GM12878 (cell line): ENCODE data around the gene CASP8AP2. TPM values are rescaled to one million over a fixed set of nuclear protein-coding genes. Genes with fewer than 3 reads are reported as not detected.

Source experiments
- ATAC-seq: fragments of 200-7000 bp; cut with Tn5 transposase; 3 replicates; pipeline ENCODE4 v1.9.1; 2020; ENCODE audit warnings: mild to moderate bottlenecking, moderate library complexity
- BruUV-seq: library from RNA; stranded (reverse); fragments of 400-500 nt; replicated peaks from 2 replicates; lab custom pipeline; 2021; lab: Mats Ljungman, UMichigan
- CTCF ChIA-PET: fragments of 300-600 bp; sonication (Branson Sonifier 250); formaldehyde crosslinking; extraction: SDS; loops from one replicate; lab custom pipeline; 2021; ENCODE audit warnings: inconsistent platforms; lab: Yijun Ruan, JAX
- POLR2A ChIA-PET: fragments of 350-600 bp; formaldehyde crosslinking; extraction: SDS; loops from one replicate; lab custom pipeline; 2021; ENCODE audit warnings: inconsistent platforms; lab: Charles Lee
- RAD21 ChIA-PET: fragments of 300-600 bp; sonication (Branson Sonifier 250); formaldehyde crosslinking; loops from one replicate; lab custom pipeline; 2023; ENCODE audit warnings: antibody characterized with exemption; ENCODE audit not compliant: unreplicated experiment; lab: Charles Lee
- SMC1A ChIA-PET: fragments of 300-600 bp; sonication (Branson Sonifier 250); formaldehyde crosslinking; loops from one replicate; lab custom pipeline; 2023; ENCODE audit not compliant: unreplicated experiment, uncharacterized antibody; lab: Charles Lee
- DNase-seq: peaks from one replicate; pipeline ENCODE4 v3.0.0-alpha.2; 2011; ENCODE audit warnings: low read depth, low spot score
- FAIRE-seq: peaks from 3 replicates; lab custom pipeline; 2011; peaks lifted over from hg19 to GRCh38; lab: Jason Lieb, UNC
- H2AFZ ChIP-seq: 2 replicates; pipeline ENCODE4 v1.6.0; 2011; ENCODE audit warnings: low read depth, low read length, control low read depth; ENCODE audit not compliant: control insufficient read depth
- H3K27ac ChIP-seq: 2 replicates; pipeline ENCODE4 v1.5.1; 2011; ENCODE audit warnings: control low read depth; ENCODE audit not compliant: control insufficient read depth, insufficient read depth
- H3K27me3 ChIP-seq, 2 experiments: replicated peaks in 1 of 2; 2 replicates each; pipeline versions ENCODE4 v1.6.0 to v1.6.1; 2011; ENCODE audit warnings: low read length in 1 of 2; ENCODE audit not compliant: control insufficient read depth in 2 of 2, insufficient read depth in 2 of 2
- H3K36me3 ChIP-seq, 2 experiments: 2 replicates each; pipeline ENCODE4 v1.5.1; 2011; ENCODE audit warnings: low read length in 1 of 2; ENCODE audit not compliant: control insufficient read depth in 2 of 2, insufficient read depth in 2 of 2
- H3K4me1 ChIP-seq: 2 replicates; pipeline ENCODE4 v1.6.1; 2011; ENCODE audit warnings: mild to moderate bottlenecking, low read length, moderate library complexity, mixed read lengths; ENCODE audit not compliant: control insufficient read depth, insufficient read depth
- H3K4me2 ChIP-seq: 2 replicates; pipeline ENCODE4 v1.6.0; 2011; ENCODE audit warnings: control low read depth; ENCODE audit not compliant: control insufficient read depth, insufficient read depth
- H3K4me3 ChIP-seq: fragments of 200-600 bp; sonication (generic); 2 replicates; pipeline ENCODE4 v1.5.1; 2016
- H3K79me2 ChIP-seq: 2 replicates; pipeline ENCODE4 v1.6.0; 2011; ENCODE audit warnings: low read length; ENCODE audit not compliant: control insufficient read depth, insufficient read depth
- H3K9ac ChIP-seq: 2 replicates; pipeline ENCODE4 v1.8.0; 2011; ENCODE audit warnings: low read length, control low read depth, mixed read lengths; ENCODE audit not compliant: control insufficient read depth, insufficient read depth
- H3K9me3 ChIP-seq: replicated peaks from 3 replicates; pipeline ENCODE4 v1.5.1; 2011; ENCODE audit warnings: mild to moderate bottlenecking, low read length; ENCODE audit not compliant: control insufficient read depth, insufficient read depth
- H4K20me1 ChIP-seq: 2 replicates; pipeline ENCODE4 v1.6.0; 2011; ENCODE audit not compliant: control insufficient read depth, insufficient read depth
- CREB1 ChIP-seq: IDR thresholded peaks from 2 replicates; pipeline ENCODE4 v1.6.1; 2012; ENCODE audit warnings: low read depth, mild to moderate bottlenecking, inconsistent platforms
- ESRRA ChIP-seq: IDR thresholded peaks from 2 replicates; pipeline ENCODE4 v1.6.1; 2012; ENCODE audit warnings: mild to moderate bottlenecking, low read length, improper control_type of control experiment
- HCFC1 ChIP-seq: fragments of 150-350 bp; IDR thresholded peaks from 2 replicates; pipeline ENCODE4 v1.6.1; 2014; ENCODE audit warnings: low read length
- MYB ChIP-seq: fragments of 150-350 bp; IDR thresholded peaks from 2 replicates; pipeline ENCODE4 v1.6.1; 2014; ENCODE audit warnings: mild to moderate bottlenecking, low read depth, low read length, borderline replicate concordance
- SMARCA5 ChIP-seq: fragments of 450-650 bp; IDR thresholded peaks from 2 replicates; pipeline ENCODE4 v1.6.1; 2017; ENCODE audit warnings: mild to moderate bottlenecking
- SREBF1 ChIP-seq: IDR thresholded peaks from 2 replicates; pipeline ENCODE4 v1.6.1; 2012; ENCODE audit warnings: mild to moderate bottlenecking, low read length
- STAT1 ChIP-seq: fragments of 450-650 bp; conservative IDR thresholded peaks from 2 replicates; pipeline ENCODE4 v1.6.1; 2014; ENCODE audit warnings: antibody characterized with exemption, mild to moderate bottlenecking
- SUPT20H ChIP-seq: IDR thresholded peaks from 2 replicates; pipeline ENCODE4 v1.6.1; 2011; ENCODE audit warnings: low read depth, mild to moderate bottlenecking, low read length, moderate library complexity, borderline replicate concordance; ENCODE audit not compliant: control insufficient read depth
- SUZ12 ChIP-seq: fragments of 200-600 bp; sonication (generic); IDR thresholded peaks from one replicate; pipeline ENCODE4 v1.6.1; 2018; ENCODE audit warnings: antibody characterized with exemption, mild to moderate bottlenecking; ENCODE audit not compliant: unreplicated experiment
- TCF12 ChIP-seq: IDR thresholded peaks from 2 replicates; pipeline ENCODE4 v1.6.1; 2011; ENCODE audit warnings: low read depth, mild to moderate bottlenecking, low read length
- WGBS: methylation state at CpG from one replicate; pipeline ENCODE4 v1.1.6; 2016; ENCODE audit warnings: low lambda C conversion rate; ENCODE audit not compliant: insufficient replicate concordance, insufficient coverage; ENCODE audit errors: missing lambda C conversion rate; 5-methylcytosine and 5-hydroxymethylcytosine counted together
- in situ Hi-C: fragments of 300-500 bp; cut with MboI; formaldehyde crosslinking; loops from 9 replicates; pipeline ENCODE4 v1.14.3; 2018; ENCODE audit warnings: mixed read lengths
- intact Hi-C: fragments of 100-400 bp; cut with micrococcal nuclease; formaldehyde crosslinking; loops from one replicate; pipeline ENCODE4 v1.14.2; 2022; ENCODE audit not compliant: unreplicated experiment
- polyA plus RNA-seq, 11 experiments: library from polyadenylated mRNA; depleted of rRNA in 4 of 11; unstranded in 6 of 11; stranded (reverse) in 5 of 11; fragments of >200 nt; fragmentation: Nextera tagmentation in 4 of 11; fragmentation: Illumina TruSeq in 1 of 11; extraction: Ambion mirVana in 4 of 11; extraction: Trizol in 1 of 11; gene quantifications; 1 replicate in 1 of 11; 2 replicates in 10 of 11; pipeline versions ENCODE4 v1.2.1 to v1.2.3, GENCODE V29; 2011 to 2016; ENCODE audit warnings: inconsistent platforms in 2 of 11, missing spikeins in 2 of 11, low read depth in 1 of 11
- total RNA-seq, 4 experiments: library from RNA; depleted of rRNA in 3 of 4; stranded (reverse); fragments of >200 nt in 3 of 4; fragmentation: Illumina TruSeq in 1 of 4; extraction: Trizol in 1 of 4; gene quantifications; 2 replicates each; pipeline versions ENCODE4 v1.2.1 to v1.2.3, GENCODE V29; 2013 to 2021
- TF ChIP-seq, protein P1 (sequence below): fragments of 450-650 bp; IDR thresholded peaks from 2 replicates; pipeline ENCODE4 v1.6.1; 2016; ENCODE audit warnings: mild to moderate bottlenecking, moderate library complexity, borderline replicate concordance
- TF ChIP-seq, protein P2 (sequence below): IDR thresholded peaks from 2 replicates; pipeline ENCODE4 v1.6.1; 2012; ENCODE audit warnings: low read depth, low read length, improper control_type of control experiment
- TF ChIP-seq, protein P3 (sequence below): IDR thresholded peaks from 2 replicates; pipeline ENCODE4 v1.6.1; 2011; ENCODE audit warnings: borderline replicate concordance, low read depth, mild to moderate bottlenecking, moderate library complexity, mixed read lengths, low read length; ENCODE audit not compliant: insufficient read depth; ENCODE audit errors: extremely low read length
- TF ChIP-seq, protein P4 (sequence below): IDR thresholded peaks from 2 replicates; pipeline ENCODE4 v1.6.1; 2012; ENCODE audit warnings: improper control_type of control experiment, low read depth, low read length; ENCODE audit not compliant: insufficient replicate concordance

CASP8AP2 gene
- total and polyA plus RNA-seq, 10 of the 15 experiments (the other 5 are each of a cell fraction or from before 2014, with no cell fraction given): 11.1 to 28.7 (median 17.1) TPM

DNA sequence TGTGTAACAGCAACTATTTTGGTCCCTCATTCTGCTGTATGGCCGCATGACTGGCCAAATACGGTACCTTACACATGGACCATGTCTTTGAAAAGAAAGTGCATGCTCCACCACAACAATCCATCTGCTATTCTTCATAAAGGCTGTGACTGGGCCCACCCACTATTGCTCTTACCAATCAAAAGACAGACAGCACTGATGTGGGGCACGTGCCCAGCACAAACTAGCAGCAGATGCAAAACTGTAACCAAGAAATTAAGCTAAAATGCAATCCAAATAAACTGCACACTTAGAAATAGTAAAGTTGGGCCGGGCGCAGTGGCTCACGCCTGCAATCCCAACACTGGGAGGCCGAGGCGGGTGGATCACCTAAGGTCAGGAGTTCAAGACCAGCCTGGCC is 30.6 kb upstream of the CASP8AP2 start:
- CTCF ChIA-PET: interaction anchor here (0.7 kb wide), 2 partner anchors 174 to 775 kb away, joined by 3 read pairs; no protein-coding TSS in a partner anchor
- H3K79me2 ChIP-seq: no peaks in the 10 kb centered on the region; the same call in none of the 2 replicates
- POLR2A ChIA-PET: no interaction called here
- TF ChIP-seq, protein P1, sequence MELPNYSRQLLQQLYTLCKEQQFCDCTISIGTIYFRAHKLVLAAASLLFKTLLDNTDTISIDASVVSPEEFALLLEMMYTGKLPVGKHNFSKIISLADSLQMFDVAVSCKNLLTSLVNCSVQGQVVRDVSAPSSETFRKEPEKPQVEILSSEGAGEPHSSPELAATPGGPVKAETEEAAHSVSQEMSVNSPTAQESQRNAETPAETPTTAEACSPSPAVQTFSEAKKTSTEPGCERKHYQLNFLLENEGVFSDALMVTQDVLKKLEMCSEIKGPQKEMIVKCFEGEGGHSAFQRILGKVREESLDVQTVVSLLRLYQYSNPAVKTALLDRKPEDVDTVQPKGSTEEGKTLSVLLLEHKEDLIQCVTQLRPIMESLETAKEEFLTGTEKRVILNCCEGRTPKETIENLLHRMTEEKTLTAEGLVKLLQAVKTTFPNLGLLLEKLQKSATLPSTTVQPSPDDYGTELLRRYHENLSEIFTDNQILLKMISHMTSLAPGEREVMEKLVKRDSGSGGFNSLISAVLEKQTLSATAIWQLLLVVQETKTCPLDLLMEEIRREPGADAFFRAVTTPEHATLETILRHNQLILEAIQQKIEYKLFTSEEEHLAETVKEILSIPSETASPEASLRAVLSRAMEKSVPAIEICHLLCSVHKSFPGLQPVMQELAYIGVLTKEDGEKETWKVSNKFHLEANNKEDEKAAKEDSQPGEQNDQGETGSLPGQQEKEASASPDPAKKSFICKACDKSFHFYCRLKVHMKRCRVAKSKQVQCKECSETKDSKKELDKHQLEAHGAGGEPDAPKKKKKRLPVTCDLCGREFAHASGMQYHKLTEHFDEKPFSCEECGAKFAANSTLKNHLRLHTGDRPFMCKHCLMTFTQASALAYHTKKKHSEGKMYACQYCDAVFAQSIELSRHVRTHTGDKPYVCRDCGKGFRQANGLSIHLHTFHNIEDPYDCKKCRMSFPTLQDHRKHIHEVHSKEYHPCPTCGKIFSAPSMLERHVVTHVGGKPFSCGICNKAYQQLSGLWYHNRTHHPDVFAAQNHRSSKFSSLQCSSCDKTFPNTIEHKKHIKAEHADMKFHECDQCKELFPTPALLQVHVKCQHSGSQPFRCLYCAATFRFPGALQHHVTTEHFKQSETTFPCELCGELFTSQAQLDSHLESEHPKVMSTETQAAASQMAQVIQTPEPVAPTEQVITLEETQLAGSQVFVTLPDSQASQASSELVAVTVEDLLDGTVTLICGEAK: no peak
- no peak for TF ChIP-seq ESRRA
- TF ChIP-seq, protein P2, sequence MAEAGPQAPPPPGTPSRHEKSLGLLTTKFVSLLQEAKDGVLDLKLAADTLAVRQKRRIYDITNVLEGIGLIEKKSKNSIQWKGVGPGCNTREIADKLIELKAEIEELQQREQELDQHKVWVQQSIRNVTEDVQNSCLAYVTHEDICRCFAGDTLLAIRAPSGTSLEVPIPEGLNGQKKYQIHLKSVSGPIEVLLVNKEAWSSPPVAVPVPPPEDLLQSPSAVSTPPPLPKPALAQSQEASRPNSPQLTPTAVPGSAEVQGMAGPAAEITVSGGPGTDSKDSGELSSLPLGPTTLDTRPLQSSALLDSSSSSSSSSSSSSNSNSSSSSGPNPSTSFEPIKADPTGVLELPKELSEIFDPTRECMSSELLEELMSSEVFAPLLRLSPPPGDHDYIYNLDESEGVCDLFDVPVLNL: no peak
- TF ChIP-seq SUPT20H: no peak
- TF ChIP-seq SUZ12: no peak
- no peak for TF ChIP-seq MYB
- TF ChIP-seq SMARCA5: no peak
- TF ChIP-seq STAT1: no peak
- TF ChIP-seq SREBF1: no peak
- TF ChIP-seq HCFC1: no peak
- TF ChIP-seq CREB1: no peak
- TF ChIP-seq, protein P3, sequence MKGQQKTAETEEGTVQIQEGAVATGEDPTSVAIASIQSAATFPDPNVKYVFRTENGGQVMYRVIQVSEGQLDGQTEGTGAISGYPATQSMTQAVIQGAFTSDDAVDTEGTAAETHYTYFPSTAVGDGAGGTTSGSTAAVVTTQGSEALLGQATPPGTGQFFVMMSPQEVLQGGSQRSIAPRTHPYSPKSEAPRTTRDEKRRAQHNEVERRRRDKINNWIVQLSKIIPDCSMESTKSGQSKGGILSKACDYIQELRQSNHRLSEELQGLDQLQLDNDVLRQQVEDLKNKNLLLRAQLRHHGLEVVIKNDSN: no peak
- TF ChIP-seq, protein P4, sequence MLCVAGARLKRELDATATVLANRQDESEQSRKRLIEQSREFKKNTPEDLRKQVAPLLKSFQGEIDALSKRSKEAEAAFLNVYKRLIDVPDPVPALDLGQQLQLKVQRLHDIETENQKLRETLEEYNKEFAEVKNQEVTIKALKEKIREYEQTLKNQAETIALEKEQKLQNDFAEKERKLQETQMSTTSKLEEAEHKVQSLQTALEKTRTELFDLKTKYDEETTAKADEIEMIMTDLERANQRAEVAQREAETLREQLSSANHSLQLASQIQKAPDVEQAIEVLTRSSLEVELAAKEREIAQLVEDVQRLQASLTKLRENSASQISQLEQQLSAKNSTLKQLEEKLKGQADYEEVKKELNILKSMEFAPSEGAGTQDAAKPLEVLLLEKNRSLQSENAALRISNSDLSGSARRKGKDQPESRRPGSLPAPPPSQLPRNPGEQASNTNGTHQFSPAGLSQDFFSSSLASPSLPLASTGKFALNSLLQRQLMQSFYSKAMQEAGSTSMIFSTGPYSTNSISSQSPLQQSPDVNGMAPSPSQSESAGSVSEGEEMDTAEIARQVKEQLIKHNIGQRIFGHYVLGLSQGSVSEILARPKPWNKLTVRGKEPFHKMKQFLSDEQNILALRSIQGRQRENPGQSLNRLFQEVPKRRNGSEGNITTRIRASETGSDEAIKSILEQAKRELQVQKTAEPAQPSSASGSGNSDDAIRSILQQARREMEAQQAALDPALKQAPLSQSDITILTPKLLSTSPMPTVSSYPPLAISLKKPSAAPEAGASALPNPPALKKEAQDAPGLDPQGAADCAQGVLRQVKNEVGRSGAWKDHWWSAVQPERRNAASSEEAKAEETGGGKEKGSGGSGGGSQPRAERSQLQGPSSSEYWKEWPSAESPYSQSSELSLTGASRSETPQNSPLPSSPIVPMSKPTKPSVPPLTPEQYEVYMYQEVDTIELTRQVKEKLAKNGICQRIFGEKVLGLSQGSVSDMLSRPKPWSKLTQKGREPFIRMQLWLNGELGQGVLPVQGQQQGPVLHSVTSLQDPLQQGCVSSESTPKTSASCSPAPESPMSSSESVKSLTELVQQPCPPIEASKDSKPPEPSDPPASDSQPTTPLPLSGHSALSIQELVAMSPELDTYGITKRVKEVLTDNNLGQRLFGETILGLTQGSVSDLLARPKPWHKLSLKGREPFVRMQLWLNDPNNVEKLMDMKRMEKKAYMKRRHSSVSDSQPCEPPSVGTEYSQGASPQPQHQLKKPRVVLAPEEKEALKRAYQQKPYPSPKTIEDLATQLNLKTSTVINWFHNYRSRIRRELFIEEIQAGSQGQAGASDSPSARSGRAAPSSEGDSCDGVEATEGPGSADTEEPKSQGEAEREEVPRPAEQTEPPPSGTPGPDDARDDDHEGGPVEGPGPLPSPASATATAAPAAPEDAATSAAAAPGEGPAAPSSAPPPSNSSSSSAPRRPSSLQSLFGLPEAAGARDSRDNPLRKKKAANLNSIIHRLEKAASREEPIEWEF: no peak
- no peak for TF ChIP-seq TCF12

More for the DNA sequence above, 30.6 kb upstream of the CASP8AP2 start:
- Histone ChIP-seq H3K27ac (no peak overlapping the region), H3K9ac (no peak overlapping the region), H4K20me1 (no peaks in the 10 kb centered on the region), H3K4me2 (no peak overlapping the region), H2AFZ (no peak overlapping the region), H3K4me3 (no peak overlapping the region), H3K36me3 (peaks cover 1 to 7% of the 10 kb centered on the region in 2 experiments; a peak in 3 of 4 replicates), H3K4me1 (peaks cover 9% of the 10 kb centered on the region), H3K9me3 (no peaks in the 10 kb centered on the region), H3K27me3 (no peaks in the 10 kb centered on the region)
- no peak for DNase-seq
- no TSS peak for BruUV-seq
- intact Hi-C loops (no loop called here), in situ Hi-C loops (no loop called here)
- ChIA-PET RAD21 (no interaction called here), SMC1A (no interaction called here)
- WGBS: 90% methylated on average over 8 of the region's 8 CpGs
- no peak for FAIRE-seq
- no peak for ATAC-seq
